ACC112 (cell line): Measurements from ENCODE around the gene SOX2.
A peak's percentile ranks its signal among the peaks of the same experiment; 100 is the strongest.

Experiments
- H2AFZ ChIP-seq: fragments of 200-600 bp; sonication (generic); one replicate; pipeline ENCODE4 v1.6.0; 2017; ENCODE audit warnings: antibody characterized with exemption, low read length; ENCODE audit not compliant: unreplicated experiment
- H3K27ac ChIP-seq: fragments of 200-600 bp; sonication (generic); 2 replicates; pipeline ENCODE4 v1.5.1; 2014; ENCODE audit warnings: low read depth, mild to moderate bottlenecking, antibody characterized with exemption, low read length, moderate library complexity
- H3K27me3 ChIP-seq: fragments of 200-600 bp; sonication (generic); 2 replicates; pipeline ENCODE4 v1.6.1; 2014; ENCODE audit warnings: mild to moderate bottlenecking, antibody characterized with exemption, low read length, moderate library complexity, mixed read lengths; ENCODE audit not compliant: insufficient read depth
- H3K36me3 ChIP-seq: fragments of 200-600 bp; sonication (generic); 2 replicates; pipeline ENCODE4 v1.6.1; 2016; ENCODE audit warnings: mild to moderate bottlenecking, antibody characterized with exemption, low read length, moderate library complexity, mixed read lengths; ENCODE audit not compliant: insufficient read depth
- H3K4me1 ChIP-seq: fragments of 200-600 bp; sonication (generic); one replicate; pipeline ENCODE4 v1.6.1; 2016; ENCODE audit warnings: low read length, mixed read lengths; ENCODE audit not compliant: insufficient read depth, unreplicated experiment, control insufficient read depth
- H3K4me3 ChIP-seq: fragments of 200-600 bp; sonication (generic); 2 replicates; pipeline ENCODE4 v1.5.1; 2014; ENCODE audit warnings: mild to moderate bottlenecking, low read depth, low read length
- H3K79me2 ChIP-seq: fragments of 200-600 bp; sonication (generic); one replicate; pipeline ENCODE4 v1.6.0; 2016; ENCODE audit warnings: low read length; ENCODE audit not compliant: control insufficient read depth, unreplicated experiment, insufficient read depth

The SOX2 gene

GRCh38 chr3:181711325-181712135 lies at the start of gene SOX2:
Gene SOX2 (plus strand): TSS chr3:181711925. CDS start chr3:181712361, 436 bp downstream.
- Histone ChIP-seq H3K79me2 (no peaks in the 10 kb centered on the region), H2AFZ (no peak within 1 kb of the TSS), H3K4me3 (no peak within 1 kb of the TSS), H3K36me3 (no peaks in the 10 kb centered on the region), H3K27me3 (peaks cover 96% of the 10 kb centered on the region), H3K4me1 (no peaks in the 10 kb centered on the region), H3K27ac (no peak within 1 kb of the TSS)

- no peaks in the 10 kb centered on the region for H3K79me2 ChIP-seq
- no peak overlapping the region for H3K27ac ChIP-seq
- no peaks in the 10 kb centered on the region for H3K36me3 ChIP-seq
- H3K4me1 ChIP-seq: no peaks in the 10 kb centered on the region
- no peaks in the 10 kb centered on the region for H3K27me3 ChIP-seq
- no peak overlapping the region for H2AFZ ChIP-seq
- H3K4me3 ChIP-seq: no peak overlapping the region
These were observed 28.2 kb upstream of the SOX2 start for GRCh38 chr3:181683563-181683962.

- Histone ChIP-seq H3K27me3 (no peaks in the 10 kb centered on the region), H3K79me2 (no peaks in the 10 kb centered on the region), H2AFZ (no peak overlapping the region), H3K27ac (no peak overlapping the region), H3K4me1 (no peaks in the 10 kb centered on the region), H3K4me3 (no peak overlapping the region), H3K36me3 (no peaks in the 10 kb centered on the region)
These were observed 24.5 kb upstream of the SOX2 start for GRCh38 chr3:181687190-181687589.

- no peak overlapping the region for H3K27ac ChIP-seq
- H3K27me3 ChIP-seq: no peaks in the 10 kb centered on the region
- no peak overlapping the region for H3K4me3 ChIP-seq
These were observed 24.0 kb upstream of the SOX2 start for GRCh38 chr3:181687731-181688130.

GRCh38 chr3:181689546-181689945 lies 22.2 kb upstream of the SOX2 start:
- Histone ChIP-seq H3K4me1 (no peaks in the 10 kb centered on the region), H3K79me2 (no peaks in the 10 kb centered on the region), H3K27ac (no peak overlapping the region), H2AFZ (no peak overlapping the region), H3K27me3 (peaks cover 7% of the 10 kb centered on the region), H3K36me3 (no peaks in the 10 kb centered on the region), H3K4me3 (no peak overlapping the region)

More at GRCh38 chr3:181687731-181688130, 24.0 kb upstream of the SOX2 start:
- Histone ChIP-seq H3K79me2 (no peaks in the 10 kb centered on the region), H3K4me1 (no peaks in the 10 kb centered on the region), H3K36me3 (no peaks in the 10 kb centered on the region), H2AFZ (no peak overlapping the region)

- H2AFZ ChIP-seq: no peak overlapping the region
- no peak overlapping the region for H3K27ac ChIP-seq
- H3K27me3 ChIP-seq: peaks cover 19% of the 10 kb centered on the region
- H3K79me2 ChIP-seq: no peaks in the 10 kb centered on the region
- no peak overlapping the region for H3K4me3 ChIP-seq
- no peaks in the 10 kb centered on the region for H3K4me1 ChIP-seq
- no peaks in the 10 kb centered on the region for H3K36me3 ChIP-seq
These were observed 21.0 kb upstream of the SOX2 start for GRCh38 chr3:181690769-181691168.

- Histone ChIP-seq H3K4me3 (no peak overlapping the region), H3K27me3 (peaks cover 30% of the 10 kb centered on the region), H3K36me3 (no peaks in the 10 kb centered on the region), H3K27ac (no peak overlapping the region), H3K79me2 (no peaks in the 10 kb centered on the region), H3K4me1 (no peaks in the 10 kb centered on the region), H2AFZ (no peak overlapping the region)
These were observed 19.8 kb upstream of the SOX2 start for GRCh38 chr3:181691901-181692300.

- no peaks in the 10 kb centered on the region for H3K4me1 ChIP-seq
These were observed 19.2 kb upstream of the SOX2 start for GRCh38 chr3:181692311-181693145.

GRCh38 chr3:181693280-181693679 lies 18.4 kb upstream of the SOX2 start:
- no peak overlapping the region for H2AFZ ChIP-seq
- H3K4me1 ChIP-seq: no peaks in the 10 kb centered on the region
- H3K36me3 ChIP-seq: no peaks in the 10 kb centered on the region
- no peaks in the 10 kb centered on the region for H3K79me2 ChIP-seq
- H3K27ac ChIP-seq: no peak overlapping the region
- H3K27me3 ChIP-seq: peaks cover 44% of the 10 kb centered on the region
- no peak overlapping the region for H3K4me3 ChIP-seq

More at GRCh38 chr3:181692311-181693145, 19.2 kb upstream of the SOX2 start:
- H3K4me3 ChIP-seq: no peak overlapping the region
- H2AFZ ChIP-seq: no peak overlapping the region
- H3K27me3 ChIP-seq: peaks cover 36% of the 10 kb centered on the region
- no peaks in the 10 kb centered on the region for H3K36me3 ChIP-seq
- H3K79me2 ChIP-seq: no peaks in the 10 kb centered on the region
- no peak overlapping the region for H3K27ac ChIP-seq

- H3K79me2 ChIP-seq: no peaks in the 10 kb centered on the region
- H3K4me3 ChIP-seq: 0 out of 2 replicates have a peak overlapping the region, but pooled peaks have one; percentile 29
- no peak overlapping the region for H3K27ac ChIP-seq
- peaks cover 60% of the 10 kb centered on the region for H3K27me3 ChIP-seq
- H2AFZ ChIP-seq: no peak overlapping the region
- no peaks in the 10 kb centered on the region for H3K4me1 ChIP-seq
- no peaks in the 10 kb centered on the region for H3K36me3 ChIP-seq
These were observed 16.7 kb upstream of the SOX2 start for GRCh38 chr3:181694805-181695660.
